Mesenteric fat pad (tissue), 1 donor: ENCODE results near the gene TRIM28. TPM values are rescaled to one million over a fixed set of nuclear protein-coding genes. Genes with fewer than 3 reads are reported as not detected.
"Not testable (repeated sequence)": the region's sequence is repeated elsewhere in the genome, so short reads cannot be mapped to it uniquely, and the experiment has no call there.

Experiments
- DNase-seq: peaks from one replicate; pipeline ENCODE4 v3.0.0-alpha.2; 2020; ENCODE audit warnings: low spot score
- total RNA-seq: library from RNA; stranded (reverse); fragmentation: NEBNext Ultra II Directional; extraction: Animal tissue kit (Norgen Biotek cat#: 25700); gene quantifications from one replicate; pipeline ENCODE4 v1.2.1, GENCODE V29; 2021
- donor health status: DM: yes; HTN: yes; CAD: no.

TRIM28 gene
- total RNA-seq, 1 donor from 2014 or later: 185 TPM

GRCh38 chr19:58518256-58519086, 25.4 kb upstream of the TRIM28 start:
- DNase-seq: no peak

- no peak for DNase-seq
Observed at GRCh38 chr19:58519087-58519354, 24.8 kb upstream of the TRIM28 start.

- DNase-seq: peak; percentile 97
Observed at GRCh38 chr19:58519355-58520256, 24.3 kb upstream of the TRIM28 start, which contains the start of gene ZBTB45. Gene ZBTB45 (minus strand): TSS chr19:58519810. CDS start chr19:58517673, 2,137 bp downstream.

GRCh38 chr19:58520257-58520599, 23.6 kb upstream of the TRIM28 start:
- DNase-seq: no peak

- no peak for DNase-seq
Observed at GRCh38 chr19:58521651-58522050, 22.2 kb upstream of the TRIM28 start.

- no peak for DNase-seq
Observed at GRCh38 chr19:58522709-58523108, 21.2 kb upstream of the TRIM28 start.

- no peak for DNase-seq
Observed at GRCh38 chr19:58529405-58529804, 14.5 kb upstream of the TRIM28 start.

- no peak for DNase-seq
Observed at GRCh38 chr19:58531034-58531840, 12.6 kb upstream of the TRIM28 start.

- DNase-seq: no peak
Observed at GRCh38 chr19:58535857-58536256, 8.0 kb upstream of the TRIM28 start.

GRCh38 chr19:58536852-58537798, 6.7 kb upstream of the TRIM28 start:
- no peak for DNase-seq

GRCh38 chr19:58538257-58539168, 5.4 kb upstream of the TRIM28 start:
- no peak for DNase-seq

GRCh38 chr19:58539169-58539559, 4.7 kb upstream of the TRIM28 start:
- DNase-seq: not testable (repeated sequence)

- not testable (repeated sequence) for DNase-seq
Observed at GRCh38 chr19:58542641-58543372, 1.1 kb upstream of the TRIM28 start.

GRCh38 chr19:58544591-58545285, 874 bp downstream of the TRIM28 start:
- DNase-seq: peak; percentile 93

GRCh38 chr19:58545286-58546018, 1.6 kb downstream of the TRIM28 start:
- DNase-seq: no peak

- DNase-seq: no peak
Observed at GRCh38 chr19:58546019-58546530, 2.2 kb downstream of the TRIM28 start.
